Measurements from ENCODE around the gene CUX1.
"Not testable (repeated sequence)": the region's sequence is repeated elsewhere in the genome, so short reads cannot be mapped to it uniquely, and the experiment has no call there.

CUX1 gene

GRCh38 chr7:101824440-101824839, 7.0 kb downstream of the CUX1 start:
- DNase-seq = no peak

DNA sequence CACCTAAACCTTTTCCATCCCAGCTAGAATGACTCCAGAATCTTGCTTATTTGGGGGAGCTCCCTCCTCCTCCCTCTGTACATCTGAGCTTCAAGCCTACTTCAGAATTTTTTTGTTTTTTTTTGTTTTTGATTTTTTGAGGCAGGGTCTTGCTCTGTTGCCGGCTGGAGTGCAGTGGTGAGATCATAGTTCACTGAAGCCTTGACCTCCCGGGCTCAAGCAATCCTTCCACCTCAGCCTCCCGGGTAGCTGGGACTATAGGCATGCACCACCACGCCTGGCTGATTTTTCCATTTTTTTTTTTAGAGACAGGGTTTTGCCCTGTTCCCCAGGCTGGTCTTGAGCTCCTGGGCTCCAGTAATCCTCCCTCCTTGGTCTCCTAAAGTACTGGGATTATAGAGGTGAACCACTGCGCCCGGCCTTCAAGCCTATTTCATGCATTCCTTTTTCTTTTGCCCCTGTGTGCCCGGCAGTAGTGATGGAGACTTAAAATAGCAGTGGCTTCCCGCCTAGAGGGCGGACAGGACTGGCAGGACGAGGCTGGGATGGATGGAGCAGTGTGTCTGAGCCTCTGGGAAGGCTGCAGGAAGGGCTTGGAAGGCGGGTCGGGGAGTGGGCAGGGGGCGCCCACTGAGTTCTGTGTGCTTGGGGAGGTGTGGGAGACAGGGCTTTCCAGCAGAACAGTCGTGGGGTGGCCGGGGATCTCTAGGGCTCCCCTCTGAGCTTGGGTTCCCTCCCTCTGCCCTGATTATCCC, 8.8 kb downstream of the CUX1 start:
- no peak for DNase-seq

- DNase-seq = no peak
Measured at GRCh38 chr7:101828301-101829020, 11.0 kb downstream of the CUX1 start.

- no peak for DNase-seq
Measured at GRCh38 chr7:101829374-101829773, 11.9 kb downstream of the CUX1 start.

- no peak for DNase-seq
Measured at GRCh38 chr7:101829821-101830220, 12.4 kb downstream of the CUX1 start.

GRCh38 chr7:101831396-101831795, 14.0 kb downstream of the CUX1 start:
- DNase-seq = not testable (repeated sequence)

- DNase-seq = no peak
Measured at GRCh38 chr7:101832205-101832631, 14.8 kb downstream of the CUX1 start.

DNA sequence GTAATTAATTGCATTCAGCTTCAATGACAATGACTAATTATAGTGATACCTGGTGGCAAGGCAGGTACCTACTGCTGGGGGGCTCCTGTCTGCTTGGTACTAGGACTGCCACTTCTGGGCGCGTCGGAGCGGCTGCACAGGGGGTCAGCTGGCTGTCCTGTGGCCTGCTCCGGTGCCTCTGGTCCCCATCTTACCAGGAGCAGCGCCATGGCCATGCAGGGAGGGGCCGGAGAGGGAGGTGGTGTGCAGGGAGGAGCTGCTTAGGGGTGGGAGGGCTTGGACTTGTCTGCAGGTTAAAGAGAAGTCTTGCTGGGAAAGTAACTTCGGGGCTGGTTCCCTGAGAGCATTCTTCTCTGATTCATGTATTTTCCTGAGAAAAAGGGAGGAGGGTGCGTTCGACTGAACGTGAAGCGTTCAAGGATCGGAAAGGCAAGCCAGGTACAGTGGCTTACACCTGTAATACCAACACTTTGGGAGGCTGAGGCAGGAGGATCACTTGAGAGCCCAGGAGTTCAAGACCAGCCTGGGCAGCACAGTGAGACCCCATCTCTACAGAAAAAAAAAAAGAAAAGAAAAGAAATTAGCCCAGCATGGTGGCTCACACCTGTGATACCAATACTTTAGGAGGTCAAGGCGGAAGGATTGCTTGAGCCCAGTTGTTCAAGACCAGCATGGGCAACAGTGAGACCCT, 15.4 kb downstream of the CUX1 start:
- DNase-seq = no peak

DNA sequence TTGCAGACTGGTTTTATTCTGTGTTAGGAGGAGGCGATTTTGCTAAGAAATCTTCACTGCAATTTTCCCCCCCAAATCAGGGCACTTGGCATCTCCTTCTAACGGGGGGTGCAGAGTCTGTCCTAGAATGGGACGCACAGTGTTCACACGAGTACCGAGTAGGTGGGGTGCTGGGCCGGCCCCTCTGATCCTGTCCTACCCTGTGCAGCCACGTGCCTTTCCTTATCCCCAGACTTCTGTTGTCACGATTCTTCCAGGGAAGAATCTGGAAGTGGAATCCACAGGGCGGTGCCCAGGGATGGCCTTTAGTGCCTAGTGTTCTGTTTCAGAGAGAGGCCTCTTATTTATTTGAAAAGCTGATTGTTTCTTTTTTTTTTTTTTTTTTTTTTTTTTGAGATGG, 16.4 kb downstream of the CUX1 start:
- DNase-seq = no peak

- no peak for DNase-seq
Measured at GRCh38 chr7:101835136-101835535, 17.7 kb downstream of the CUX1 start.

- not testable (repeated sequence) for DNase-seq
Measured at GRCh38 chr7:101837433-101837832, 20.0 kb downstream of the CUX1 start.

DNA sequence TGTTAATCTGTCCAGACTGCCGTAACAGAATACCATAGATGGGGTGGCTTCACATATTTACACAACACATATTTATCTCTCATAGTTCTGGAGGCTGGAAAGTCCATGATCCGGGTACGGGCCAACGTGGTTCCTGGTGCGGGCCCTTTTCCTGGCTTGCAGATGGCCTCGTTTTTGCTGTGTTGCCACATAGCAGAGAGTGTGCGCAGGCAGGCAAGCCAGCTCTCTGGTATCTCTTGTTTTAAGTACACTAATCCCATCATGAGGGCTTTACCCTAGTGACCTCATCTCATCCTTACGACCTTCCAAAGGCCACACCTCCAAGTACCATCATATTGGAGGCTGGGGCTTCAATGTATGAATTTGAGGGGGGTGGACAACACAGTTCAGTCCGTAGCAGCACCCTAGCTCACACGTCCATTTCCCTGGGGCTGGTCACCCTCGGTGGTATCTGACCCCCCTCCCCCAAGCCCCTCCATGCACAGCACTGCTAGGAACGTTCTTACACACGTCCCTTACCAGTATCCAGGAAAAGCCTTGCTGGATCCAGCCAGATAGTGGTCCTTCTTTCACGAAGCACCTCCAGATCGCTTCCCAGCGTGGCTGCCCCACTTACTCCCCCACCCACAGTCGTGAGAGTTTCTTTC, 21.5 kb downstream of the CUX1 start:
- DNase-seq = no peak

- DNase-seq = no peak
Measured at GRCh38 chr7:101841328-101841727, 23.9 kb downstream of the CUX1 start.

DNA sequence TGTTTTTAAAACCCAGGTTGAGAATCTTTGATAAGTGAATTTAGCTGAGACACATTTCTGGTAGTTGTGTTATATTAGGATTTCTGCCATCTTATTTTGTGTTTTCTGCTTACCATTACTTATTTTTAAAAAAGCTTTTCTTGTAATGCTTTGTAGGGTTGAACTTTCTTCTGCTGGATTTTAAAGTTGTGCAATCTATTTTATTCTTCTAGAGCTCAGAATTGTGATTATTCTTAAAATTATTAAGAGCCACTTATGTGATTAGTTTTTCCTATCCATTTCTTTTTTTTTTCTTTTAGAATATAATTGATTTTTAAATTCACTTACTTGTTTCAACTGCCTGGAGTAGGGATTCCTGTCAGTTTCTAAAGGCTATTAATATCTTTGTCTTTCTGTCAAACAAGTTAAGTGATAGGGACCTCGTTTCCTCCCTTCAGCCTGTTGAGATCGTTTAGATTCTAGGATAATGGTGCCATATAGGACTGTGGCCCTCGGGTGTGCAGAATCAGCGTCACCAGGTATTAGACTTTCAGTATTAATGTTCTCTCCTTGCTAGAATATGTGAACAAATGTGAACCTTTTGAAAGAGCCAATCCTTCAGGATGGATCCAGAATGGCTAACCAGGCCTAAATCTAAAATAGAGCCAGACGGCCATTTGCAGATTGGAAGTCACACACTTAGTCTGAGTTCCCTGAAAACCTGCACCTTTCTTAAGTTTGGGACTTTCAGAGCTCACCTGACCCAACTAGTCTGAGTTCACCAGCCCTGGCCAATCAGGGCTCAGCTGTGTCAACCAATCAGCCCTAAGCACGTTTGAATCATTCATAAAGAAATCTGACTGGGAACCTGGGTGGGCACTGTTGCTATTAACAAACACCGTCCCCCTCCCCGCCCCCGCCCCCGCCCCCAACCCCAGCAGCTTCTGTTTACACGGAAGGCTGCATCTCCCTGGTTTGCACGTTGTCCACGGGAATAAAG, 26.2 kb downstream of the CUX1 start:
- DNase-seq = no peak

DNA sequence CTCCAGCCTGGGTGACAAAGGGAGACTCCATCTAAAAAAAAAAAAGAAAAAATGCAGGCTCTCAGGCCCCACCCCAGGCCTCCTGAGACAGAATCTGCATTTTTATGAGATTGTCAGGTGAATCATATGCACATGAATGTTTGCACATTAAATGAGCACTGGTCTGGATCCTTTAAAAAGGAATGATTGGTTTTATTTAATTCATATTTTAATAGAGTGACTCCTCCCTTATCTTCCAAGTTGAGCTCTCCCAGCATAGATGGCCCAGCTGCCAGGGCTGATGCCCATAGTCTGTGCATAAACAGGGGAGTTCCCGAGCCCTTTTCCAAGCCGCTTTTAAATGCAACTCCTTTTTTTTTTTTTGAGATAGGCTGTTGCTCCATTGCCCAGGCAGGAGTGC, 28.5 kb downstream of the CUX1 start:
- no peak for DNase-seq

DNA sequence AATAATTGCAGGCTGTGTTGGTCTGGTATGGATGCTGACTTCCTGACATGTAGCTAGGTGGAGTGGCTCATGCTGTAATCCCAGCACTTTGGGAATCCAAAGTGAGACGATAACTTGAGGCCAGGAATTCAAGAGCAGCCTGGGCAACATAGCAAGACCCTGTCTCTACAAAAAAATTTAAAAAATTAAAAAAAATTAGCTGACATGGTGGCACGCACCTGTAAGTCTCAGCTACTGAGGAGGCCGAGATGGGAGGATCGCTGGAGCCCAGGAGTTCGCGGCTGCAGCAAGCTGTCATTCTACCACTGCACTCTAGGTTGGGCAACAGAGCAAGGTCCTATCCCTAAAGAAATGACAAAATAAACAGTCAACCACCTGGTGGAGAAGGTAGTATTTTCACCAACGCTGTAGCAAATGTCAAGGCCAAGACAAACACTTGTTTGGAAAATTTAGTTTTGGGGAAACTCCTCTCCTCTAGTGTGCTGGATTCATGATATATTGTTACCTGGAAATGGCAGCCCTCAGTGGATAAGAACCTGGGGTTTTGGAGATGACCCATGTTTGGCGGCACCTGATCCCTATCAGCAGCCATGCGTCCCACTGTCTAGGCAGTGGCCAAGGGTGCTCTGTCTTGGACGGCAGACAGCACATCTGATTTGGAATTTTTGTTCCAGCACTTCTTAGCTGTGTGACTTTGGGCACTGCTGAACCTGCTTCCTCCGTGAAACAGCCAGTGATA, 29.5 kb downstream of the CUX1 start:
- no peak for DNase-seq

DNA sequence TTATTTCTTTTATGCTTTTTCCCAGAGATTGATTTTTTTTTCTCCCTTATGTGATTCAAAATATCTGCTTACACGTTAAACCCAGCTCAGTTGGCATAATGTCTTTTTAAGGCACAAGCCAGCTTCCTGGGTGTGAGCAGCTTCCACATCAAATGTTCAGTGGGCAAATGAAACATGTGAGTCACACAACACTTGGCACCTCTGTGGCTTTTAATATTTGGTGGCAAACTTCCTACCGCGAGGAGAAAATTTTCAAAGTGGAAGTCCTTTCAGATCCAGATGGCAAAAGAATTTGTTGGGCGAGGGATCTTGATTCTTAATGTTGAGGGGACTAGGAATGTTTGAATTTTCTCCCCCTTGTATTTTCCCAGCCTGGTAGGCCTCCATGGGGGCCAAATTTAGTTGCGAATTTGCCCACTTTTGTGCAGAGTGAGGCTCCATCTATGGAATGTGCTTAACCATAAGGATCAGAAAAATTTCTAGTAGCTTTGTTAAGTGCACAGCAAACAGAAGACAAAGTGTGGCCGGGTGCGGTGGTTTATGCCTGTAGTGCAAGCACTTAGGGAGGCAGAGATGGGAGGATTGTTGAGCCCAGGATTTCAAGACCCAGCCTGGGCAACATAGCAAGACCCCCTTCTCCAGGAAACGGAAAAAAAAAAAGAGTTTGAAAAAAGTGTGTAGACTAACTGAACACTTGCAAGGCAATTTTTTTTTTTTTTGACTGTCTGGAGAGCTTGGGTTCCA, 31.0 kb downstream of the CUX1 start:
- DNase-seq = no peak

GRCh38 chr7:101849314-101849713, 31.9 kb downstream of the CUX1 start:
- DNase-seq = not testable (repeated sequence)

DNA sequence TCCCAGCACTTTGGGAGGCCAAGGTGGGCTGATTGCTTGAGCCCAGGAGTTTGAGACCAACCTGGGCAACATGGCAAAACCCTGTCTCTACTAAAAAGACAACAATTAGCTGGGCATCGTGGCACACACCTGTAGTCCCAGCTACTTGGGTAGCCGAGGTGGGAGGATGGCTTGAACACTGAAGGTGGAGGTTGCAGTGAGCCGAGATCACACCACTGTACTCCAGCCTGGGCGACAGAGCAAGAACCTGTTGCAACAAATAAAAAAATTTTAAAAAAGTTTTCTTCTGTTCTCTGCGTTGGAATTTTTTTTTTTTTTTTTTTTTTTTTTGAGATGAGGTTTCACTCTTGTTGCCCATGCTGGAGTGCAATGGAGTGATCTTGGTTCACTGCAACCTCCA, 34.9 kb downstream of the CUX1 start:
- not testable (repeated sequence) for DNase-seq

DNA sequence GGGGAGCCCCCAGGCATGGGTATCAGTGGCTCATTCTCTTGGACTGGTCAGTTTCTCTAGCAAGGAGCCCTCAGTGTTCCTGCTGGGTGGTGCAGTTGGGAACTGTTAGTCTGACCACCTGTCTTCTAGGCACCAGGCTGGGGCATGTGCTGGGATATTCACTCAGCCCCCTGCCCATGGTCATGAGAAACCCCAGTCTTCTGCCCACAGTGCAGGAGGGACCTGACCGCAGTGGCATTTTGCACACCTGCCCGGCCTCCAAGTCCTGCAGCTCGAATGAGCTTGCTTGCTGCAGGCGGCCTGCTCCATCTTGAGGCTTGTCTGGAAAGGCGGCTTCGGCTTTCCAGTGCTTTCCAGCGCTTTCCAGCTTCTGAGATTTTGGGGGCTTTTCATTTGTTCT, 36.3 kb downstream of the CUX1 start:
- no peak for DNase-seq
